Activated CD8-positive, alpha-beta T cell treated with anti-CD3 and anti-CD28 coated beads for 36 hours (primary cell): ENCODE data around the gene VSIR. TPM values are rescaled to one million over a fixed set of nuclear protein-coding genes. Genes with fewer than 3 reads are reported as not detected.

Source experiments
- ATAC-seq: fragments of 200-7000 bp; cut with Tn5 transposase; one replicate; pipeline ENCODE4 v1.10.0; 2021; ENCODE audit warnings: mild to moderate bottlenecking, moderate library complexity
- CTCF ChIA-PET: fragments of 350-600 bp; sonication (Branson Sonifier 250); formaldehyde crosslinking; loops from one replicate; lab custom pipeline; 2021; ENCODE audit warnings: antibody characterized with exemption; lab: Charles Lee
- POLR2A ChIA-PET: fragments of 350-600 bp; sonication (Branson Sonifier 250); formaldehyde crosslinking; loops from one replicate; lab custom pipeline; 2021; ENCODE audit warnings: antibody characterized with exemption; lab: Charles Lee
- DNase-seq: peaks from one replicate; pipeline ENCODE4 v3.0.0-alpha.2; 2020
- H3K27ac Mint-ChIP-seq: one replicate; pipeline ENCODE4 v1.8.0; 2021; ENCODE audit warnings: mild to moderate bottlenecking, mixed read lengths
- H3K27me3 Mint-ChIP-seq: one replicate; pipeline ENCODE4 v1.8.0; 2021; ENCODE audit warnings: mixed read lengths
- H3K36me3 Mint-ChIP-seq: one replicate; pipeline ENCODE4 v1.8.0; 2021; ENCODE audit warnings: low read depth, mixed read lengths
- H3K4me1 Mint-ChIP-seq: one replicate; pipeline ENCODE4 v1.8.0; 2021; ENCODE audit warnings: low read depth, mixed read lengths
- H3K4me3 Mint-ChIP-seq: one replicate; pipeline ENCODE4 v1.8.0; 2021; ENCODE audit warnings: mild to moderate bottlenecking, moderate library complexity, mixed read lengths
- H3K9me3 Mint-ChIP-seq: one replicate; pipeline ENCODE4 v1.8.0; 2021; ENCODE audit warnings: mixed read lengths
- intact Hi-C: fragments of 100-400 bp; cut with micrococcal nuclease; formaldehyde crosslinking; loops from one replicate; pipeline ENCODE4 v1.10.0; 2022
- total RNA-seq, 2 experiments: library from RNA; stranded (reverse); gene quantifications; one replicate each; pipeline ENCODE4 v1.2.3, GENCODE V29; 2021
- TF ChIP-seq, protein P1 (sequence below): fragments of 200-600 bp; IDR thresholded peaks from one replicate; pipeline ENCODE4 v1.8.0; 2022; ENCODE audit warnings: antibody characterized with exemption, mild to moderate bottlenecking

The VSIR gene
- total RNA-seq, 2 experiments from 2014 or later = 59.6 to 61.0 TPM

DNA sequence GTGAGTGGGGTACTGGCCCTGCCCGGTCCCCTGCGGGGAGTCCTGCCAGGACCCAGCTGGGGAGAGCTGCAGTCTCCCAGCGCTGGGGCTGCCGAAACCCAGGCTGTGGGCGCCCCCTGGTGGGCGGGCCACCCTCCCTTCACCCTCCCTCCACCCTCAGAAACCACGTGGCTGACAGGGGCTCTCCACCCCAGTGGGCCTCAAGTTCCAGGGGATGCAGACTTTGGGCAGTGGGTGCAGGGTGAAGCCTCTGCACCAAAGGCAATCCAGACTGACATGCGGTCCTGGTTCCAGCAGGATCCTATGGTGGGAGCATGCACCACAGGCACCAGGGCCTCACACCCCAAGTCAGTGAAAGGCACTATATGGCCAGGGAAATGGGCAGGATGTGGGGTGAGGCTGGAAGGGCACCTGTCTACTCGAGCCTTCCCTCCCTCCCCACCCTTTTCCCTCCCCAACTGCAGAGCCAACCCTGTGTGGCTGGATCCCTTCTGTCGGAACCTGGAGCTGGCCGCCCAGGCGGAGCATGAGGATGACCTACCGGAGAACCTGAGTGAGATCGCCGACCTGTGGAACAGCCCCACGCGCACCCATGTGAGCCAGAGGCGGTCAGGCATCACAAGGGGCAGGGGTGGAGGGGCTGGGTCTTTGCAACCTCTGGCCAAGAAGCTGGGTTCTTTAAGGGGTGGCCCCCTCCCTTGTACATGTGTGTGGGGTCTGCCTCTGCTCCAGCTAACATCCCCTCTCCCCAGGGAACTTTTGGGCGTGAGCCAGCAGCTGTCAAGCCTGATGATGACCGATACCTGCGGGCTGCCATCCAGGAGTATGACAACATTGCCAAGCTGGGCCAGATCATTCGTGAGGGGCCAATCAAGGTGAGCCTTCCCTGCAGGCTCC is 38.9 kb upstream of the VSIR start:
- Mint-ChIP-seq H3K4me1 (peaks cover 3% of the 10 kb centered on the region), H3K9me3 (no peaks in the 10 kb centered on the region), H3K27me3 (no peaks in the 10 kb centered on the region), H3K4me3 (no peak overlapping the region), H3K36me3 (peaks cover 10% of the 10 kb centered on the region), H3K27ac (no peak overlapping the region)
- peak; percentile 84 for DNase-seq
- ATAC-seq = peak; percentile 98
- intact Hi-C loops = loop anchor here (5.0 kb wide), 1 partner anchor 40 kb away; the partner anchor contains the start of gene VSIR
- POLR2A ChIA-PET = interaction anchor here (0.8 to 1.4 kb wide), 3 partner anchors 32 to 100 kb away, joined by 3 to 6 read pairs (median 3); partner anchors contain the start of gene VSIR
- CTCF ChIA-PET = interaction anchor here (0.5 to 3.5 kb wide), 34 partner anchors 10 to 472 kb away, joined by 3 to 29 read pairs (median 4); partner anchors contain the start of gene VSIR
- TF ChIP-seq, protein P1, sequence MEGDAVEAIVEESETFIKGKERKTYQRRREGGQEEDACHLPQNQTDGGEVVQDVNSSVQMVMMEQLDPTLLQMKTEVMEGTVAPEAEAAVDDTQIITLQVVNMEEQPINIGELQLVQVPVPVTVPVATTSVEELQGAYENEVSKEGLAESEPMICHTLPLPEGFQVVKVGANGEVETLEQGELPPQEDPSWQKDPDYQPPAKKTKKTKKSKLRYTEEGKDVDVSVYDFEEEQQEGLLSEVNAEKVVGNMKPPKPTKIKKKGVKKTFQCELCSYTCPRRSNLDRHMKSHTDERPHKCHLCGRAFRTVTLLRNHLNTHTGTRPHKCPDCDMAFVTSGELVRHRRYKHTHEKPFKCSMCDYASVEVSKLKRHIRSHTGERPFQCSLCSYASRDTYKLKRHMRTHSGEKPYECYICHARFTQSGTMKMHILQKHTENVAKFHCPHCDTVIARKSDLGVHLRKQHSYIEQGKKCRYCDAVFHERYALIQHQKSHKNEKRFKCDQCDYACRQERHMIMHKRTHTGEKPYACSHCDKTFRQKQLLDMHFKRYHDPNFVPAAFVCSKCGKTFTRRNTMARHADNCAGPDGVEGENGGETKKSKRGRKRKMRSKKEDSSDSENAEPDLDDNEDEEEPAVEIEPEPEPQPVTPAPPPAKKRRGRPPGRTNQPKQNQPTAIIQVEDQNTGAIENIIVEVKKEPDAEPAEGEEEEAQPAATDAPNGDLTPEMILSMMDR = peak; percentile 94

DNA sequence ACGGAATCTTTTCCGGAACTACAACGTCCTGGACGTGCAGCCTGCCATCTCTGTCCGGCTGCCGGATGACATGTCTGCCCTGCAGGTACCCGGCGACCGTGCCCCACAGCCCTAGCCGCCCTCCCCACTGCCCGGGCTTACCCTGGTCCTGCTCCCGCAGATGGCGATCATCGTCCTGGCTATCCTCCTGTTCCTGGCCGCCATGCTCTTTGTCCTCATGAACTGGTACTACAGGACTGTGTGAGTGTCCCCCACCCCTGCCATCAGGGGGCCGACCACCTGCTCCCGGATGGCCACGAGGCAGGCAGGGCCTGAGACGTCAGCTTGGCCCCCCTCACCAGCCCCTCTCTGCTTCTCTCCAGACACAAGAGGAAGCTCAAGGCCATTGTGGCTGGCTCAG is 38.0 kb upstream of the VSIR start:
- intact Hi-C loops = loop anchor here (5.0 kb wide), 1 partner anchor 39 kb away; the partner anchor contains the start of gene VSIR
- no peak overlapping the region for H3K4me3 Mint-ChIP-seq
- POLR2A ChIA-PET = interaction anchor here (1.1 kb wide), 1 partner anchor 39 kb away, joined by 6 read pairs; the partner anchor contains the start of gene VSIR
- H3K4me1 Mint-ChIP-seq = peaks cover 3% of the 10 kb centered on the region
- no peaks in the 10 kb centered on the region for H3K9me3 Mint-ChIP-seq
- TF ChIP-seq, protein P1 = no peak
- H3K27me3 Mint-ChIP-seq = no peaks in the 10 kb centered on the region
- no peak for ATAC-seq
- H3K36me3 Mint-ChIP-seq = peaks cover 8% of the 10 kb centered on the region
- CTCF ChIA-PET = interaction anchor here (0.7 to 3.5 kb wide), 28 partner anchors 11 to 471 kb away, joined by 3 to 29 read pairs (median 4); partner anchors contain the start of gene VSIR
- H3K27ac Mint-ChIP-seq = no peak overlapping the region
- no peak for DNase-seq

DNA sequence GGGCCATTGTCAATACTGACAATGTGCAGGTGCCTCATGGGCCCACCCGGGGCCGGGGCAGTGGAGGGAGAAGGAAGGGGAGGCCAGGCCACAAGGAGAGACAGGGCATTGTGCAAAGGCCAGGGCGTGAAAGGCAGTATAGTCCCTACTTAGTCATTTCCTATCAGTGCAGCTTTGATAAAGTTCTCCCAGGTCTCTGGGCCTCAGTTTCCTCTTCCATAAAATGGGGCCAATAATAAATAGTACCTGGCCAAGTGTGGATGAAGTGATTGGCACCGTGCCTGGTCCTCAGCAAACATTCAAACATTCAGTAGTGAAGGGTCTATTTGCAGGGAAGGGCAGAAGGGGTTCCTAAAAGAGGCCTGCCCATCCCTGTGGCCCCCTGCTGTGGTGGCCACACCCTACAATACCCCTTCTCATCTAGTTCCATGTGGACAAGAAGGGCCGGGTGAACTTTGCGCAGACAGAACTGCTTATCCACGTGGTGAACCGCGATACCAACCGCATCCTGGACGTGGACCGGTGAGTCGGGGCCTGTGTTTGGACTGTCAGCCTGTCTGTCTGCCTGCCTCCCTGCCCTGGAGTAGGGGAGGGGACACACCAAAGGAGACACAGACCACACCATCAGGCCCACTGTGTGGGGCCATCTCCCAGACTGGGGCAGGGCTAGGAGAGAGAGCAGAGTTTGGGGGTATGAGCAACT is 36.9 kb upstream of the VSIR start:
- intact Hi-C loops = loop anchor here (5.0 kb wide), 1 partner anchor 38 kb away; the partner anchor contains the start of gene VSIR
- H3K9me3 Mint-ChIP-seq = no peaks in the 10 kb centered on the region
- TF ChIP-seq, protein P1 = no peak
- H3K27ac Mint-ChIP-seq = no peak overlapping the region
- ATAC-seq (no peak), DNase-seq (no peak)
- ChIA-PET POLR2A (interaction anchor here (0.7 kb wide), 1 partner anchor 179 kb away, joined by 3 read pairs; no protein-coding TSS in a partner anchor), CTCF (interaction anchor here (1.0 to 2.7 kb wide), 2 partner anchors 28 to 102 kb away, joined by 3 to 10 read pairs; no protein-coding TSS in a partner anchor)
- peaks cover 3% of the 10 kb centered on the region for H3K4me1 Mint-ChIP-seq
- H3K27me3 Mint-ChIP-seq = no peaks in the 10 kb centered on the region
- H3K36me3 Mint-ChIP-seq = no peaks in the 10 kb centered on the region
- no peak overlapping the region for H3K4me3 Mint-ChIP-seq

DNA sequence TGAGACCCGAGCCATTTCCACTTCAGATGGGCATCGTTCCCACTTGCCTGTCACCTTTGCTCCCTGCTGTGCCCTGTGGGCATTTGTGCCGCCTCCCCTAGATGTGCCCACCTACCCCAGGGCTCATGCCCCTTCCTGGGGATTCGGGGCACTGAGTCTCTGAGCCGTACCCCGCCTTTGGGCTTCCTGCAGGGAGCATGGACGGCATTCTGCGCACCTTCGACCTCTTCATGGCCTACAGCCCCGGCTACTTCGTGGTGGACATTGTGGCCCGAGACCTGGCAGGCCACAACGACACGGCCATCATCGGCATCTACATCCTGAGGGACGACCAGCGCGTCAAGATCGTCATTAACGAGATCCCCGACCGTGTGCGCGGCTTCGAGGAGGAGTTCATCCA is 36.3 kb upstream of the VSIR start:
- DNase-seq (no peak), ATAC-seq (no peak)
- H3K27ac Mint-ChIP-seq = no peak overlapping the region
- intact Hi-C loops = loop anchor here (5.0 kb wide), 1 partner anchor 37 kb away; the partner anchor contains the start of gene VSIR
- TF ChIP-seq, protein P1 = no peak
- ChIA-PET CTCF (no interaction called here), POLR2A (no interaction called here)
- H3K9me3 Mint-ChIP-seq = no peaks in the 10 kb centered on the region
- no peaks in the 10 kb centered on the region for H3K36me3 Mint-ChIP-seq
- peaks cover 3% of the 10 kb centered on the region for H3K4me1 Mint-ChIP-seq
- H3K4me3 Mint-ChIP-seq = no peak overlapping the region
- no peaks in the 10 kb centered on the region for H3K27me3 Mint-ChIP-seq
